GM23248 (cell line): Measurements from ENCODE around the gene TRPC4AP.

Experiments
- EZH2 ChIP-seq: fragments of 200-600 bp; sonication (generic); IDR thresholded peaks from 2 replicates; pipeline ENCODE4 v1.6.1; 2018; ENCODE audit warnings: antibody characterized with exemption, mild to moderate bottlenecking; ENCODE audit not compliant: insufficient read depth, poor library complexity, severe bottlenecking
- EZH2phosphoT487 ChIP-seq: fragments of 200-600 bp; sonication (generic); IDR thresholded peaks from 2 replicates; pipeline ENCODE4 v1.6.1; 2018; ENCODE audit warnings: antibody characterized with exemption, moderate library complexity, mild to moderate bottlenecking, low read depth; ENCODE audit not compliant: insufficient read depth

DNA sequence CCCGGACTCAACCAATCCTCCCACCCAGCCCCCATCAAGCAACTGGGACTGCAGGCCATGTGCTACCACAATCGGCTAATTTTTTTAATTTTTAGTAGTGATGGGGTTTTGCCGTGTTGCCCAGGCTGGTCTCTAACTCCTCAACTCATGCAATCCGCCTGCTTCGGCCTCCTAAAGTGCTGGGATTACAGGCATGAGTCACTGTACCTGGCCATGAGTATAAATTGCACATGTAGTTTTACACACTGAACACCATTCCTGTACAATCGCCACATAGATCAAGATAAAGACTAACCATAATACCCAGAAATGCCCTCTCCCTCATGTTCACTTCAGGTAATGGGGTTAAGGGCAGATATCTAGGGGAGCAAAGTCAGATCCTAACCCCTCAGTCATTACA lies 26.4 kb downstream of the TRPC4AP start:
- no peak for TF ChIP-seq EZH2
- no peak for TF ChIP-seq EZH2phosphoT487
